ENCODE measurements around the gene SCN2B. TPM values are rescaled to one million over a fixed set of nuclear protein-coding genes. Genes with fewer than 3 reads are reported as not detected.
"Not testable (repeated sequence)": the region's sequence is repeated elsewhere in the genome, so short reads cannot be mapped to it uniquely, and the experiment has no call there.

SCN2B gene
- total and polyA plus RNA-seq, 2 donors (not counting 1 experiment from before 2014, with no cell fraction given), result 0.11 to 7.3 TPM

DNA sequence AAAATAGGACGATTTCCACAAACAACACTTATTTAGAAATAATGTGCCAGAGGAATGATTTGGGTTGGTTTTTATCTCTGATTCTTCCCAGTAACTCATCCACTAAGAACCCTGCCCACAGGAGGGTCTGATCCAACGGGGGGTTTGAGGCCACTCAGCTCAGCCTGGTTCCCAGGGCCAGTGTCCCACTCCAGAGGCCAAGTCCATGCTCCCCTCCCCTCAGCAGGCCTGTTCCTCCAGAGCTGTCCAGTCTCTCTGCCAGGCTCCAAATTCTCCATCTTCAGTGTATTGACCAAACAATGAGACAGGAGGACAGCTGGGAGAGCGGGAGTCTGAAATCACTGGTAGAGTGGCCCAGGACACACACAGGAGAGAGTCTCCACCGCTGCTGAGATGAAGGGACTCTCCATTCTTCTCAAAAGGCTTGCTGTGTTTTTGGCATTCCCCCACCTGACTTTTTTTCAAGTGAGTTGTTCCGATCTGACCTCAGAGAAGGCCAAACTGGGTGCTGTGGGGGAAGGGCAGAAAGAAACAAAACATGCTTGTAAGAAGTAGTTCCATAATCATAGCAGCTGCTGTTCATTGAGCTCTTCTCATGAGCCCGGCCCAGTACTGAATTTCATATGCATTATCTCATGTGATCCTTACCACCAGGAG, 17.6 kb upstream of the SCN2B start:
- H3K27ac ChIP-seq (ENCODE audit: insufficient read depth, low read length), result no peak overlapping the region
- DNase-seq (ENCODE audit: low read depth in 2 of 2), result no peak
- no peak overlapping the region for H2AFZ ChIP-seq (ENCODE audit: low read length)
- H3K27me3 ChIP-seq (ENCODE audit: control insufficient read depth, insufficient read depth, low read length), result no peaks in the 10 kb centered on the region
- no peak overlapping the region for H3K4me2 ChIP-seq (ENCODE audit: extremely low read depth, insufficient read depth, low read length)
- TF ChIP-seq, protein P1, sequence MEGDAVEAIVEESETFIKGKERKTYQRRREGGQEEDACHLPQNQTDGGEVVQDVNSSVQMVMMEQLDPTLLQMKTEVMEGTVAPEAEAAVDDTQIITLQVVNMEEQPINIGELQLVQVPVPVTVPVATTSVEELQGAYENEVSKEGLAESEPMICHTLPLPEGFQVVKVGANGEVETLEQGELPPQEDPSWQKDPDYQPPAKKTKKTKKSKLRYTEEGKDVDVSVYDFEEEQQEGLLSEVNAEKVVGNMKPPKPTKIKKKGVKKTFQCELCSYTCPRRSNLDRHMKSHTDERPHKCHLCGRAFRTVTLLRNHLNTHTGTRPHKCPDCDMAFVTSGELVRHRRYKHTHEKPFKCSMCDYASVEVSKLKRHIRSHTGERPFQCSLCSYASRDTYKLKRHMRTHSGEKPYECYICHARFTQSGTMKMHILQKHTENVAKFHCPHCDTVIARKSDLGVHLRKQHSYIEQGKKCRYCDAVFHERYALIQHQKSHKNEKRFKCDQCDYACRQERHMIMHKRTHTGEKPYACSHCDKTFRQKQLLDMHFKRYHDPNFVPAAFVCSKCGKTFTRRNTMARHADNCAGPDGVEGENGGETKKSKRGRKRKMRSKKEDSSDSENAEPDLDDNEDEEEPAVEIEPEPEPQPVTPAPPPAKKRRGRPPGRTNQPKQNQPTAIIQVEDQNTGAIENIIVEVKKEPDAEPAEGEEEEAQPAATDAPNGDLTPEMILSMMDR (conservative IDR thresholded peaks at IDR 0.05 in 1 of 2, IDR thresholded peaks at IDR 0.05 in 1 of 2; ENCODE audit: low read depth in 1 of 2, low read length in 2 of 2), result no peak
- no peak for TF ChIP-seq EZH2 (IDR thresholded peaks at IDR 0.05; ENCODE audit: low read length, missing control alignments)
- no peaks in the 10 kb centered on the region for H3K4me1 ChIP-seq (ENCODE audit: control insufficient read depth, extremely low read depth, insufficient read depth, low read length)
- H4K20me1 ChIP-seq (ENCODE audit: control insufficient read depth, extremely low read depth, insufficient read depth, low read length), result no peaks in the 10 kb centered on the region
- no peaks in the 10 kb centered on the region for H3K9me3 ChIP-seq (ENCODE audit: control insufficient read depth, insufficient read depth, low read depth, low read length)
- no peak overlapping the region for H3K9ac ChIP-seq (ENCODE audit: insufficient read depth, low read length)
- no peak overlapping the region for H3K4me3 ChIP-seq (replicated peaks in 1 of 4; ENCODE audit: control extremely low read depth in 1 of 4, insufficient read depth in 1 of 4, low read depth in 3 of 4, low read length in 4 of 4)
- no peaks in the 10 kb centered on the region for H3K36me3 ChIP-seq (ENCODE audit: control insufficient read depth, insufficient read depth, low read length)
- H3K79me2 ChIP-seq (ENCODE audit: control insufficient read depth, insufficient read depth, low read length), result no peaks in the 10 kb centered on the region

DNA sequence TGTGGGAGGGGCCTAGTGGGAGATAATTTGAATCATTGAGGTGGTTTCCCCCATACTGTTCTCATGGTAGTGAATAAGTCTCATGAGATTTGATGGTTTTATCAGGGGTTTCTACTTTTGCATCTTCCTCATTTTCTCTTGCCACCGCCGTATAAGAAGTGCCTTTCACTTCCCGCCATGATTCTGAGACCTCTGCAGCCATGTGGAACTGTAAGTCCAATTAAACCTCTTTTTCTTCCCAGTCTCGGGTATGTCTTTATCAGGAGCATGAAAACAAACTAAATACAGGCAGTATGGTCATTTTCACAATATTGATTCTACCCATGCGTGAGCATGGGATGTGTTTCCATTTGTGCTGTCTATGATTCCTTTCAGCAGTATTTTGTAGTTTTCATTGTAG, 16.4 kb upstream of the SCN2B start:
- H3K27ac ChIP-seq (ENCODE audit: insufficient read depth, low read length); H3K4me3 ChIP-seq (replicated peaks in 1 of 4; ENCODE audit: control extremely low read depth in 1 of 4, insufficient read depth in 1 of 4, low read depth in 3 of 4, low read length in 4 of 4); DNase-seq (ENCODE audit: low read depth in 2 of 2); H3K36me3 ChIP-seq (ENCODE audit: control insufficient read depth, insufficient read depth, low read length); H4K20me1 ChIP-seq (ENCODE audit: control insufficient read depth, extremely low read depth, insufficient read depth, low read length); H3K9me3 ChIP-seq (ENCODE audit: control insufficient read depth, insufficient read depth, low read depth, low read length); H3K4me2 ChIP-seq (ENCODE audit: extremely low read depth, insufficient read depth, low read length); H3K9ac ChIP-seq (ENCODE audit: insufficient read depth, low read length); H2AFZ ChIP-seq (ENCODE audit: low read length); H3K4me1 ChIP-seq (ENCODE audit: control insufficient read depth, extremely low read depth, insufficient read depth, low read length); H3K27me3 ChIP-seq (ENCODE audit: control insufficient read depth, insufficient read depth, low read length); H3K79me2 ChIP-seq (ENCODE audit: control insufficient read depth, insufficient read depth, low read length): not testable (repeated sequence)

DNA sequence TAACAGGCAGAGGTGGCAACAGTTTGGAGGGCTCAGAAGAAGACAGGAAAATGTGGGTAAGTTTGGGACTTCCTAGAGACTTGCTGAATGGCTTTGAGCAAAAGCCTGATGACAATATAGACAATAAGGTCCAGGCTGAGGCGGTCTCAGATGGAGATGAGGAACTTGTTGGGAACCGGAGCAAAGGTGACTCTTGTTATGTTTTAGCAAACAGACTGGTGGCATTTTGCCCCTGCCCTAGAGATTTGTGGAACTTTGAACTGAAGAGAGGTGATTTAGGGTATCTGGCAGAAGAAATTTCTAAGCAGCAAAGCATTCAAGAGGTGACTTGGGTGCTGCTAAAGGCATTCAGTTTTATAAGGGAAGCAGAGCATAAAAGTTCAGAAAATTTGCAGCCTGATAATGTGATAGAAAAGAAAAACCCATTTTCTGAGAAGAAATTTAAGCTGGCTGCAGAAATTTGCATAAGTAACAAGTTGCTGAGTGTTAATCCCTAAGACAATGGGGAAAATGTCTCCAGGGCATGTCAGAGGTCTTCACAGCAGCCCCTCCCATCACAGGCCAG, 14.6 kb upstream of the SCN2B start:
- not testable (repeated sequence) for H3K4me2 ChIP-seq (ENCODE audit: extremely low read depth, insufficient read depth, low read length)

DNA sequence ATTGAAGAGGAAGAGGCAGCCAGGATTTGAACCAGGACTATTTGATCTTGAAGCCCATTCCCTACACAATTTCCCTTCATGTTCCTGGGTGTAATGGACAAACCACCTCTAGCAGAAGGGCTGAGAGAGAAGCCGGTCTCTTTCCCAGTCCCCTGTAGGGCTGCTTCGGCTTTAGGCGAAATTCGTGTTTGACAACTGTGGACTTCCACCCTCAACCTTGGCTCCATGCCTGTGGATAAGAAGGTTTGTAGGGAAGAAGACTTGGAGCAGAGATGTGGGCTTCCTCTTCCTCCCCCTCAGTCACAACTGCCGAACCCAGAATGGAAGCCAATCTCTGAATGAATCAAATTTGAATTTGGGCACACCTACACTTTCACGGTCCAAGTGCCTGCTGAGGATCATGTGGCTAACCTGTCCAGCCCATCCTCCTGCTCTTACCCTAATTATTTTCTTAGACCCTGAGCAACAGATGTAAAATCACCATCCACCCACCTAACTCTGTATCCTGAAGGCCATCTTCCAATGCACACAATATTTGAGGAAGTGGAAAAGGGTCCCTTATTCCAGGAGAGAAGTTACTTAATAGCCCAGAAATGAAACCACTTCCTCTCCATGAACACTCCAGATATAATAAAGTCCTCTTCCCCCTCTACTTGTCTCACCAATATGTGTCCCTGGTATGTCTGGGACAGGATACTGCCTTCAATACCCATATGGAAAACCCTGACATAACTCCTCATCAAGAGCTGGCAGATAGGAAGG, 10.1 kb upstream of the SCN2B start:
- H3K4me1 ChIP-seq (ENCODE audit: control insufficient read depth, extremely low read depth, insufficient read depth, low read length), result no peaks in the 10 kb centered on the region
- H4K20me1 ChIP-seq (ENCODE audit: control insufficient read depth, extremely low read depth, insufficient read depth, low read length), result no peaks in the 10 kb centered on the region
- H2AFZ ChIP-seq (ENCODE audit: low read length), result no peak overlapping the region
- H3K27me3 ChIP-seq (ENCODE audit: control insufficient read depth, insufficient read depth, low read length), result no peaks in the 10 kb centered on the region
- H3K9ac ChIP-seq (ENCODE audit: insufficient read depth, low read length), result no peak overlapping the region
- no peak for DNase-seq (ENCODE audit: low read depth in 2 of 2)
- TF ChIP-seq EZH2 (IDR thresholded peaks at IDR 0.05; ENCODE audit: low read length, missing control alignments), result no peak
- TF ChIP-seq, protein P1 (conservative IDR thresholded peaks at IDR 0.05 in 1 of 2, IDR thresholded peaks at IDR 0.05 in 1 of 2; ENCODE audit: low read depth in 1 of 2, low read length in 2 of 2), result no peak
- H3K4me3 ChIP-seq (replicated peaks in 1 of 4; ENCODE audit: control extremely low read depth in 1 of 4, insufficient read depth in 1 of 4, low read depth in 3 of 4, low read length in 4 of 4), result no peak overlapping the region
- H3K36me3 ChIP-seq (ENCODE audit: control insufficient read depth, insufficient read depth, low read length), result no peaks in the 10 kb centered on the region
- no peaks in the 10 kb centered on the region for H3K9me3 ChIP-seq (ENCODE audit: control insufficient read depth, insufficient read depth, low read depth, low read length)
- no peak overlapping the region for H3K27ac ChIP-seq (ENCODE audit: insufficient read depth, low read length)
- no peak overlapping the region for H3K4me2 ChIP-seq (ENCODE audit: extremely low read depth, insufficient read depth, low read length)
- H3K79me2 ChIP-seq (ENCODE audit: control insufficient read depth, insufficient read depth, low read length), result no peaks in the 10 kb centered on the region

More for the DNA sequence above, 14.6 kb upstream of the SCN2B start:
- H4K20me1 ChIP-seq (ENCODE audit: control insufficient read depth, extremely low read depth, insufficient read depth, low read length); H3K36me3 ChIP-seq (ENCODE audit: control insufficient read depth, insufficient read depth, low read length); H3K9me3 ChIP-seq (ENCODE audit: control insufficient read depth, insufficient read depth, low read depth, low read length); H2AFZ ChIP-seq (ENCODE audit: low read length); H3K4me1 ChIP-seq (ENCODE audit: control insufficient read depth, extremely low read depth, insufficient read depth, low read length); H3K4me3 ChIP-seq (replicated peaks in 1 of 4; ENCODE audit: control extremely low read depth in 1 of 4, insufficient read depth in 1 of 4, low read depth in 3 of 4, low read length in 4 of 4); H3K27me3 ChIP-seq (ENCODE audit: control insufficient read depth, insufficient read depth, low read length); H3K79me2 ChIP-seq (ENCODE audit: control insufficient read depth, insufficient read depth, low read length); DNase-seq (ENCODE audit: low read depth in 2 of 2); H3K27ac ChIP-seq (ENCODE audit: insufficient read depth, low read length); H3K9ac ChIP-seq (ENCODE audit: insufficient read depth, low read length): not testable (repeated sequence)

Measured in fibroblast of lung (primary cell).